ENCODE results near the gene PLPPR1.

Gene PLPPR1

GRCh38 chr9:101307051-101307450 lies 278.5 kb downstream of the PLPPR1 start:
- no peak overlapping the region for H3K4ac ChIP-seq (ENCODE audit: low read depth, low read length)
- WGBS (ENCODE audit: extremely low coverage, insufficient coverage, insufficient read length), result no CpG with 5 or more reads among the region's 3 CpGs
- H3K27me3 ChIP-seq (ENCODE audit: insufficient read depth, low read length), result no peaks in the 10 kb centered on the region
- H2BK5ac ChIP-seq (ENCODE audit: low read depth, low read length, poor library complexity), result no peak overlapping the region
- H3K4me1 ChIP-seq (ENCODE audit: control insufficient read depth in 1 of 2, insufficient read depth in 2 of 2, low read length in 2 of 2), result no peaks in the 10 kb centered on the region
- no peak overlapping the region for H3K9ac ChIP-seq (ENCODE audit: low read length)
- H3K79me1 ChIP-seq (ENCODE audit: low read length), result no peaks in the 10 kb centered on the region
- no peak overlapping the region for H2BK12ac ChIP-seq (ENCODE audit: low read length)
- no peak overlapping the region for H3K14ac ChIP-seq (ENCODE audit: low read length)
- H3K27ac ChIP-seq (ENCODE audit: low read depth, low read length), result no peak overlapping the region
- H4K8ac ChIP-seq (ENCODE audit: low read depth, low read length), result no peak overlapping the region
- H2BK120ac ChIP-seq (ENCODE audit: insufficient read depth, low read length, poor library complexity), result no peak overlapping the region
- H4K91ac ChIP-seq (ENCODE audit: low read depth, low read length), result no peak overlapping the region
- H3K4me3 ChIP-seq (ENCODE audit: low read depth, low read length), result no peak overlapping the region
- H4K12ac ChIP-seq (ENCODE audit: low read depth, low read length), result no peak overlapping the region
- no peaks in the 10 kb centered on the region for H3K36me3 ChIP-seq (ENCODE audit: control insufficient read depth in 1 of 2, insufficient read depth in 2 of 2, low read length in 2 of 2)
- DNase-seq, result no peak
- no peak overlapping the region for H2AFZ ChIP-seq (ENCODE audit: insufficient read depth, low read length, poor library complexity)
- no peaks in the 10 kb centered on the region for H3K9me3 ChIP-seq (ENCODE audit: insufficient read depth, low read depth, low read length)
- H2AK5ac ChIP-seq (ENCODE audit: low read length), result no peak overlapping the region
- no peak overlapping the region for H3K4me2 ChIP-seq (ENCODE audit: low read length)
- no peaks in the 10 kb centered on the region for H3K79me2 ChIP-seq (ENCODE audit: control insufficient read depth, insufficient read depth, low read length, poor library complexity)
- H3K23ac ChIP-seq (ENCODE audit: low read length), result no peak overlapping the region
- no peak overlapping the region for H3K18ac ChIP-seq (ENCODE audit: low read length)

- Histone ChIP-seq H4K91ac (ENCODE audit: low read depth, low read length) (no peak overlapping the region), H3K9me3 (ENCODE audit: insufficient read depth, low read depth, low read length) (no peaks in the 10 kb centered on the region), H3K27me3 (ENCODE audit: insufficient read depth, low read length) (no peaks in the 10 kb centered on the region), H2BK5ac (ENCODE audit: low read depth, low read length, poor library complexity) (no peak overlapping the region), H3K4me2 (ENCODE audit: low read length) (no peak overlapping the region), H3K14ac (ENCODE audit: low read length) (no peak overlapping the region), H2BK12ac (ENCODE audit: low read length) (no peak overlapping the region), H3K4me1 (ENCODE audit: control insufficient read depth in 1 of 2, insufficient read depth in 2 of 2, low read length in 2 of 2) (no peaks in the 10 kb centered on the region), H3K79me1 (ENCODE audit: low read length) (no peaks in the 10 kb centered on the region), H3K23ac (ENCODE audit: low read length) (no peak overlapping the region), H2AFZ (ENCODE audit: insufficient read depth, low read length, poor library complexity) (no peak overlapping the region), H3K4me3 (ENCODE audit: low read depth, low read length) (no peak overlapping the region), H3K36me3 (ENCODE audit: control insufficient read depth in 1 of 2, insufficient read depth in 2 of 2, low read length in 2 of 2) (no peaks in the 10 kb centered on the region), H3K79me2 (ENCODE audit: control insufficient read depth, insufficient read depth, low read length, poor library complexity) (no peaks in the 10 kb centered on the region), H2BK120ac (ENCODE audit: insufficient read depth, low read length, poor library complexity) (no peak overlapping the region), H4K12ac (ENCODE audit: low read depth, low read length) (no peak overlapping the region), H3K4ac (ENCODE audit: low read depth, low read length) (no peak overlapping the region), H3K18ac (ENCODE audit: low read length) (no peak overlapping the region), H3K27ac (ENCODE audit: low read depth, low read length) (no peak overlapping the region), H3K9ac (ENCODE audit: low read length) (no peak overlapping the region), H2AK5ac (ENCODE audit: low read length) (no peak overlapping the region), H4K8ac (ENCODE audit: low read depth, low read length) (no peak overlapping the region)
- no CpG with 5 or more reads among the region's 3 CpGs for WGBS (ENCODE audit: extremely low coverage, insufficient coverage, insufficient read length)
- no peak for DNase-seq
Observed at GRCh38 chr9:101307524-101308213, 279.1 kb downstream of the PLPPR1 start.

- no peak for DNase-seq
- Histone ChIP-seq H2BK12ac (ENCODE audit: low read length) (no peak overlapping the region), H4K8ac (ENCODE audit: low read depth, low read length) (no peak overlapping the region), H3K36me3 (ENCODE audit: control insufficient read depth in 1 of 2, insufficient read depth in 2 of 2, low read length in 2 of 2) (no peaks in the 10 kb centered on the region), H3K27ac (ENCODE audit: low read depth, low read length) (no peak overlapping the region), H4K91ac (ENCODE audit: low read depth, low read length) (no peak overlapping the region), H2BK5ac (ENCODE audit: low read depth, low read length, poor library complexity) (no peak overlapping the region), H3K4me3 (ENCODE audit: low read depth, low read length) (no peak overlapping the region), H3K79me1 (ENCODE audit: low read length) (no peaks in the 10 kb centered on the region), H3K18ac (ENCODE audit: low read length) (no peak overlapping the region), H3K9ac (ENCODE audit: low read length) (no peak overlapping the region), H4K12ac (ENCODE audit: low read depth, low read length) (no peak overlapping the region), H3K27me3 (ENCODE audit: insufficient read depth, low read length) (no peaks in the 10 kb centered on the region), H2AK5ac (ENCODE audit: low read length) (no peak overlapping the region), H3K79me2 (ENCODE audit: control insufficient read depth, insufficient read depth, low read length, poor library complexity) (no peaks in the 10 kb centered on the region), H2BK120ac (ENCODE audit: insufficient read depth, low read length, poor library complexity) (no peak overlapping the region), H3K4ac (ENCODE audit: low read depth, low read length) (no peak overlapping the region), H2AFZ (ENCODE audit: insufficient read depth, low read length, poor library complexity) (no peak overlapping the region), H3K23ac (ENCODE audit: low read length) (no peak overlapping the region), H3K4me2 (ENCODE audit: low read length) (no peak overlapping the region), H3K9me3 (ENCODE audit: insufficient read depth, low read depth, low read length) (no peaks in the 10 kb centered on the region), H3K4me1 (ENCODE audit: control insufficient read depth in 1 of 2, insufficient read depth in 2 of 2, low read length in 2 of 2) (no peaks in the 10 kb centered on the region), H3K14ac (ENCODE audit: low read length) (no peak overlapping the region)
- no CpG with 5 or more reads among the region's 8 CpGs for WGBS (ENCODE audit: extremely low coverage, insufficient coverage, insufficient read length)
Observed at GRCh38 chr9:101309139-101309538, 280.6 kb downstream of the PLPPR1 start.

- H2AFZ ChIP-seq (ENCODE audit: insufficient read depth, low read length, poor library complexity), result no peak overlapping the region
- no peaks in the 10 kb centered on the region for H3K79me2 ChIP-seq (ENCODE audit: control insufficient read depth, insufficient read depth, low read length, poor library complexity)
- no peaks in the 10 kb centered on the region for H3K79me1 ChIP-seq (ENCODE audit: low read length)
- H3K23ac ChIP-seq (ENCODE audit: low read length), result no peak overlapping the region
- H2BK5ac ChIP-seq (ENCODE audit: low read depth, low read length, poor library complexity), result no peak overlapping the region
- H3K14ac ChIP-seq (ENCODE audit: low read length), result no peak overlapping the region
- H3K4ac ChIP-seq (ENCODE audit: low read depth, low read length), result no peak overlapping the region
- H2BK12ac ChIP-seq (ENCODE audit: low read length), result no peak overlapping the region
- H3K4me1 ChIP-seq (ENCODE audit: control insufficient read depth in 1 of 2, insufficient read depth in 2 of 2, low read length in 2 of 2), result no peaks in the 10 kb centered on the region
- no peak overlapping the region for H3K18ac ChIP-seq (ENCODE audit: low read length)
- no peak overlapping the region for H2AK5ac ChIP-seq (ENCODE audit: low read length)
- DNase-seq, result no peak
- H4K12ac ChIP-seq (ENCODE audit: low read depth, low read length), result no peak overlapping the region
- no peaks in the 10 kb centered on the region for H3K9me3 ChIP-seq (ENCODE audit: insufficient read depth, low read depth, low read length)
- no peak overlapping the region for H3K27ac ChIP-seq (ENCODE audit: low read depth, low read length)
- H3K4me2 ChIP-seq (ENCODE audit: low read length), result no peak overlapping the region
- H3K4me3 ChIP-seq (ENCODE audit: low read depth, low read length), result no peak overlapping the region
- no peak overlapping the region for H3K9ac ChIP-seq (ENCODE audit: low read length)
- no peaks in the 10 kb centered on the region for H3K27me3 ChIP-seq (ENCODE audit: insufficient read depth, low read length)
- WGBS (ENCODE audit: extremely low coverage, insufficient coverage, insufficient read length), result no CpG with 5 or more reads among the region's 2 CpGs
- no peak overlapping the region for H2BK120ac ChIP-seq (ENCODE audit: insufficient read depth, low read length, poor library complexity)
- H4K8ac ChIP-seq (ENCODE audit: low read depth, low read length), result no peak overlapping the region
- no peaks in the 10 kb centered on the region for H3K36me3 ChIP-seq (ENCODE audit: control insufficient read depth in 1 of 2, insufficient read depth in 2 of 2, low read length in 2 of 2)
- H4K91ac ChIP-seq (ENCODE audit: low read depth, low read length), result no peak overlapping the region
Observed at GRCh38 chr9:101311191-101311590, 282.7 kb downstream of the PLPPR1 start.
